GM21515 (cell line): ENCODE measurements around the gene ATL3.
"Not testable (repeated sequence)": the region's sequence is repeated elsewhere in the genome, so short reads cannot be mapped to it uniquely, and the experiment has no call there.

Source experiments
- ATAC-seq: cut with Tn5 transposase; IDR thresholded peaks from one replicate; pipeline ENCODE4 v1.9.1; 2021; ENCODE audit not compliant: unreplicated experiment

The ATL3 gene

DNA sequence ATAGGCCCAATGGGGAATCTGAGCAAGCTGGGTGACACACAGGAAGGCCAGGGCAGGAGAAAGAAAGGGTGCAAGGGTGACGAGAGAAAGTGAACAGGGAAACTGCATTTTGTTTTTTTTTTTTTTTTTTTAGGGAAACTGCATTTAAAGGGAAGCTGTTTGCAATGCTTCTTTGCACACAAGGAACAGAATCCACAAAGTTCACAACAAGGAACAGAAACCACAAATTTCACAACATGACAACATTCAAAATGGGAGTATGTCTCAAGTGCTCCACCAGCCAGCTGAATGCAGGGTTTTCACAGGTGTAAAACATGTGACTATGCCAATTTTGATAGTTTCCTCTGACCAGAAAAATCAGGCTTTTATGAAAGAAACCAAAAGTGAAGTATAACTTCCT is 50.1 kb downstream of the ATL3 start:
- no peak for ATAC-seq

DNA sequence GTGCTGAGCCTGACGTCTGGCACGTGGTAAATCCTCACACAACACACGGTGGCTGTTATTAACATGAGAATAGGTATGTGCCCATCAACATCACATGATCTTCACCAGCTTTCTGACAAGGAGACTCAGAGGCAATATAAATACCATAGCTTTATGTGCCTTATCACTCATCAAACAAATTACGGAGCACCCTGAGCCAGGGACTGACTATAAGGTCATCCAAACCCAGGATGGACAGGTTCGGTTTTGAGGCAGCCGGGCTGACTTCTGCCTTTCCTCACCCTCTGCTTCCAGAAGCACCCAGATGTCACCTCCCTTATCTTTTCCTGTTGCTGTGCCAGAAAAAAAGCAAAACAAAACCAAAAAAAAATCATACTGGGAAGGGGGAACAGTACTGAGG is 51.2 kb downstream of the ATL3 start:
- no peak for ATAC-seq

- ATAC-seq = not testable (repeated sequence)
These were observed 53.5 kb downstream of the ATL3 start for GRCh38 chr11:63617686-63618085.

DNA sequence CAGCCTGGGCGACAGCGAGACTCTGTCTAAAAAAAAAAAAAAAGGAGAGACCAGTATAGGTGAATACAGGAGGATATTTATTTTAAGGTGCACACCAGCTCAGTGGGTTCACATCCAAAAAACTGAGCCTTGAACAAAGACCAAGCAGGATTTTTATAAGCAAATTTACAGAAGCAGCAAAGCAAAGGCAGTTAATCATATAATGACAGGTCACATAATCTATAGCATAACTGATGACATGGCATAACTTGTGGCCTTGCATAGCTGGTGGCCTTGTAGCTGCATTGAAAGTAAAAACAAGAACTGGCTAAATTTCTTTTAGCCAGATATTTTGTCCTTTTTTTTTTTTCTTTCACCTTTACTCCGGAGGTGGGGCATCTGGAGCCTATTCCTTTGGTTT is 54.2 kb downstream of the ATL3 start:
- ATAC-seq = no peak

- ATAC-seq = peak; percentile 58
These were observed 57.0 kb downstream of the ATL3 start, which contains the start of gene PLAAT3 for GRCh38 chr11:63614136-63614671. Gene PLAAT3, minus strand, starts transcription at chr11:63614433. Its CDS starts 419 bp downstream, at chr11:63614014.

DNA sequence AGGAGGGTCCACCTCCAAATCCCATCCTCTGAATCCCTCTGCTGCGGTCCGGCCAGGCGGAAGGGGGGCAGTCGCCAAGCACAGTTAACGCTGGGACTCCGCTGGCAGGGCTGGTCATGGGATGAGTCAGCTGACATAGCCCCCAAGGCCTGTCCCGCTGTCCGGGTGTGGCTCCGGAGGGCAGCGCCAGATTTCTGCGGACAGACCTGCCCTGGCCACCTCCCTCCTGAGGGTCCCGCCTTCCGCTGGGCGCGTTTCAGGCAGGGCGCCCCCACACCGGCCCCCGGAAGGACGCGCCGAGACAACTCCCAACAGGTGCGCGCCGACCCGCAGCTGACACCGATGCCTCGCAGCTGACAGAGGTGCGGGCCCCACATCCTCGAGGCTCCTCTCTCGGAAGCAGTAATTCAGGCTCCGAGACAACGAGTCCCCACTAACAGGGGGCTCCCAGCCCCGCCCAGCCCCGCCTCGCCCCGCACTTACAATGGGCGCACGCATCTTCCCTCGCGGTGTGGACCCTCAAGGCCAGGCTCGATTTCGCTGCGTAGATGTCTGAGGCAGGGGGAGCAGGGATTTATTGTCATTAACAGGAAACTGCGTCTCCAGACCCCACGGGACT is 57.5 kb downstream of the ATL3 start:
- peak; percentile 49 for ATAC-seq

DNA sequence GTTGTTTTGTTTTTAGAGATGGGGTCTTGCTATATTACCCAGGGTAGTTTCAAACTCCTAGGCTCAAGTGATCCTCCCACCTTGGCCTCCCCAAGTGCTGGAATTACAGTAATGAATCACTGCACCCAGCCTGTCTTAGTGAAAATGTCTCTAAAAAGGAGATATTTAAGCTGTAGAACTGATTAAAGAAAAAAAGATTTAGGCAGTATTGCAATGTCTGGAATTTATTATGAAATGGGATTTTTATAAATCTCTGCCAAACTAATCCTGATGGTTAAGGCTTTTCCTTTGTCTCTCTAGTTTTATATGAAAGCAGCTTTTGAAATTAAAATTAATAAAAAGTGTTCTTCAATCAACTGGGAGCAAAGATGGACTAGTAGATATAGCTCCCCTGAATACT is 59.0 kb downstream of the ATL3 start:
- ATAC-seq = no peak

DNA sequence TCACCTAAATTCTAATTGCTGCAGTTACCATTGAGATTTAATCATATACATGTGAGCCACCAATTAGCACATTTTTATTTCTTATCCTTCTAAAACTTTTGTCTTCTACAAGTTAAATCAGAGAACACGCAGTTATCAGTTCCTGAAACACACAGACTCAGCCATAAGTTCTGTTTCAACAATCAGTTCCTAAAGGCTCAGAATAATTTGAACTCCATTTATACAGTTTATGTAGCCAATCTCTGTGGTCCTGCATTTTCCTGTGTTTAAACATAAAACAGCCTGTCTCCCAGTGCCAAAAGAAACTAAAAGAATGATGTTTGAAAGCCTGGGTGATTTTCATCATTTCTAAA is 59.8 kb downstream of the ATL3 start:
- no peak for ATAC-seq

GRCh38 chr11:63610604-63611394 is 60.4 kb downstream of the ATL3 start:
- ATAC-seq = no peak

DNA sequence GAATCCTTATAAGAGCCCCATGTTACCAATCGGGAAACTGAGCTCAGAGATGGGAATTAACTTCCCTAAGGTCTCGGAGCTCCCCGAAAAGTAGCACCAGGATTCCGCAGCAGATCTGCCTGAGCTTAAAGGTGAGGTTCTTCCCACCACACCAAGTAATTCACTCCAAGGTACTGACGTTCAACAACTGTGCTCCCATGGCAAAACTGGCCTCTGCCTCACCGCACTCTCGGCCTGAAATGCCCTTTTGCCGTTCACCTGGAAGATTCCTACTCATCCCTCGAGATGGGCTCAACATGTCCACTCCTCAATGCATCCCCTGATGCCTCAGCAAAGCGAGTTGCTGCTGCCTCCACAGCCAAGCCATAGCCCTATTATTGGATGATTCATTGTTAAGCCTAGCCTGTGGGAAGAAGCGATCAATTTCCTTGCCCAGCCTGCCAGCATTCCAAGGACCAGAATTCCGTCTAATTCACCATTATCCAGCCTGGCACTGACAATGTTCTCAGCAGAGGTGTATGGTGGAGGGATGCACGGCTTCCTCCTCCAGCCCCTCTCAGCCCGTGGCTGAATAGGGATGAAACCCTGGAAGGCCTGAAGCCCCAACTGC is 61.1 kb downstream of the ATL3 start:
- ATAC-seq = no peak

DNA sequence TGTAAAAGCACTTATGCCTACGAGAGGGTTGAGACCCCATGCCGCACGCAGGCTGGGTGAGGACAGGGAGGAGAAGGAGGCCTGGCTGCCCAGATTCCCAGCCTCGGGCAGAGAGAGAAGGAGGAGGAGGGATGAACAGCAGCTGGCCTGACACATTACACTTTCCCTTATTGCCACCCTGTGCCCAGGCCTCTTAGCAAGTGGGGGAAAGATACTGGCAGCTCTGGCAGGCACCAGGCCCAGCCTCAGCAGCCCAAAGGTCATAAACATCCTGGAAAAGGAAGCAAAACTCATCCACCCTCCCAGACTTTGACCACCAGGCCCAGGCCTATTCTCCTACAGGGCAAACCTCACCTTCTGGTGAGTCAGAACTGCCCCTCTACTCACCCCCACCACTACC is 61.6 kb downstream of the ATL3 start:
- ATAC-seq = no peak

GRCh38 chr11:63608353-63609345 is 62.5 kb downstream of the ATL3 start:
- no peak for ATAC-seq

- no peak for ATAC-seq
These were observed 68.0 kb downstream of the ATL3 start for GRCh38 chr11:63603180-63603518.

DNA sequence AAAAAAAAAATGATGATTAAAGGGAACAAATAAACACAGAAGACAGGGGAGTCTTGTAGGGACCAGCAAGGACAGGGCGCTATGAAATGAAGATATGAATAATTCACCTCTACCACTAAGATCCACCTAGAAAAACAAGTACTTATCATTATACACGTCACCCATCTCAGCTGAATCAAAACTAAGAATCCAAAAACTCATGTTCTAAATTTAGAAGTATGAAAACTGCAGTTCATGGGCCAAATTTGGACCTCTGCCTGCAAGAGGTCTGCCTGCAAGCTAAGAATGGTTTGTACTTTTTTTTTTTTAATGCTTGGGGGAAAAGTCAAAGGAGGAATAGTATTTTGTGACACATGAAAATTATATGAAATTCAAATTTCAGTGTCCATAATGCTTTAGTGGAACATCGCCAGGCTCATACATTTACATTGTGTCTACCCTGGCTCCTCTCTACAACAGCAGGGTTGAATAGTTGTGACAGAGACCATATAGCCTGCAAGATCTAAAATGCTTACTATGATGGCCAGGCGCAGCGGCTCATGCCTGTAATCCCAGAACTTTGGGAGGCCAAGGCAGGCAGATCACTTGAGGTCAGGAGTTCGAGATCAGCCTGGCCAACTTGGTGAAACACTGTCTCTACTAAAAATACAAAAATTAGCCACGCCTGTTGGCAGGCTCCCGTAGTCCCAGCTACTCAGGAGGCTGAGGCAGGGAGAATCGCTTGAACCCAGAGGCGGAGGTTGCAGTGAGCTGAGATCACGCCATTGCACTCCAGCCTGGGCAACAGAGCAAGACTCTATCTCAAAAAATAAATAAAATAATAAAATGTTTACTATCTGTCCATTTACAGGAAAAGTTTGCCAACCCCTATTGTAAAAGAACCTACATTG is 68.6 kb downstream of the ATL3 start:
- ATAC-seq = not testable (repeated sequence)

DNA sequence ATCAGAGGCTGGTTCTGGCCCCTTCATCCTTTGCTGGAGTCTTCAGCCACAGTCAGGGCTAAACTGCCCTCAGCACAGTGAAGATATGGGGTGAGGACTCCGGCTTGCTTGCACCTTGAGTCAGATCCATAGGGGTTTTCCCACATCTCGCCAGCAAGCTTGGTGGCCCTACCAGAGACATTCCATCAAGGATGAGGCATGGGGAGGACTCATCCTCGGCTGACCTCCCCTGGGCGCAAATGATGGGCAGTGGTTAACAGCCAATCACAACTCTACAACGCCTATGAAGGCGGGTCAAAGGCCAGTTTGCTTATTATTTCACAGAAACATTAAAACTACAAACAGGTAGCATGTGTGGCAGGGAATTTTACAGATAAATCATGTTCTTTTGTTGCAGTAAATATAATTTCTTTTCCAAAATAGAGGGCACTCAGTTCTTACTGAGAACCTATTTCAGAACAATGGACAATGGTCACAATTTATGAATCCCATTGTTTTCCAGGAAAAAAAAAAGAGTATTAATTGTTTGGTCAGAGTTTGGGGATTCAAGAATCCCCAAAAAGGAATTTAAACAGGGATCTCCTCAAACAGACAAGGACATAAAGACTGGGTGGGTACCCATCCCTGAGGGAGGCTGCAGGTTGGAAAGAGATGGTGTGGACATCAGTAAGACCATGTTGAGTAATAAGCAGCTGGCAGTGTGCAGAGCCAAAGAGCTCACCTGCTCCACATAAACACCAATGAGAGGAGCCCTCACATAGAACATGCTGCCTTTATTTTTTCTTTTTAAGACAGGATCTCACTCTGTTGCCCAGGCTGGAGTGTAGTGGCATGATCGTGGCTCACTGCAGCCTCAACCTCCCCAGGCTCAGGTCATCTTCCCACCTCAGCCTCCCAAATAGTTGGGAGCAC is 71.7 kb downstream of the ATL3 start:
- ATAC-seq = no peak

- no peak for ATAC-seq
These were observed 72.6 kb downstream of the ATL3 start for GRCh38 chr11:63598556-63598955.

DNA sequence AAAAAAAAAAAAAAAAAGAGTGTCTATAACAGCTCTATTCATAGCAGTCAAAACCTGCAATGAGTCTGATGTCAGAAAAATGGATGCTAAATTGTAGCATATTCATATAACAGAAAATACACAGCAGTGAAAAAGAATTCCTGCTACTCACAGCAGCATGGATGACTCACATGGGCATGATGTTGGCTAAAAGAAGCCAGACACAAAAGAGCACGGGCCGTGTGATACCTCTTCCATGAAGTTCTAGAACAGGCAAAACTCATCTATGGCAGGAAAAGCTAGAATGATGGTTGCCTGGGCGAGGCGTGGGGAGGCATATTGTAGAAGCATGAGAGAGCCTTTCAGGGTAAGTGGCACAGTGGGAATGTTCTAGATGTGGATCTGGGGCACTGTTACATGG is 75.9 kb downstream of the ATL3 start:
- no peak for ATAC-seq

DNA sequence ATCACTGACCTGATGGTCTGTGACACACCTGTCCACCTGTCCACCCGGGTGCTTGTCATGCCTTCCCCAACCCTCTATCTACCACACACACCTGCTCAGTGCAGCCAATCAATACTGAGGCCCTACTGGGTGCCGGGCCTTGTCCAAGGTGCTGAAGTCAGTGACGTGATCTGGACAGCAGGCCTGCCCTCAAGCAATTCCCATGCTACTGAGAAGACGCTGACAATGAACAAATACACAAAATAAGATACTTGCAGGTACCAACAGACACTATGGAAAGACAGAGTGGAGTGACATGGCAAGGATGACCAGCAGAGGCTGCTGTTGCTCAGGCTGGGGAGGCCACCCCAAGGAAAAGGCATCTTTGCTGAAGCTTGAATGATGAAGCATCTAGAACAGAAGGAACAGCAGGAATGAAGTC is 78.2 kb downstream of the ATL3 start:
- ATAC-seq = no peak
